ENCODE data around the gene DAGLB.
A peak's percentile ranks its signal among the peaks of the same experiment; 100 is the strongest.
"Not testable (repeated sequence)": the region's sequence is repeated elsewhere in the genome, so short reads cannot be mapped to it uniquely, and the experiment has no call there.

DAGLB gene

GRCh38 chr7:6460990-6461584 lies 13.3 kb upstream of the DAGLB start:
- no peak for DNase-seq

- no peak for DNase-seq
Measured at GRCh38 chr7:6460303-6460702, 12.5 kb upstream of the DAGLB start.

GRCh38 chr7:6458676-6459075 lies 10.9 kb upstream of the DAGLB start:
- DNase-seq: not testable (repeated sequence)

DNA sequence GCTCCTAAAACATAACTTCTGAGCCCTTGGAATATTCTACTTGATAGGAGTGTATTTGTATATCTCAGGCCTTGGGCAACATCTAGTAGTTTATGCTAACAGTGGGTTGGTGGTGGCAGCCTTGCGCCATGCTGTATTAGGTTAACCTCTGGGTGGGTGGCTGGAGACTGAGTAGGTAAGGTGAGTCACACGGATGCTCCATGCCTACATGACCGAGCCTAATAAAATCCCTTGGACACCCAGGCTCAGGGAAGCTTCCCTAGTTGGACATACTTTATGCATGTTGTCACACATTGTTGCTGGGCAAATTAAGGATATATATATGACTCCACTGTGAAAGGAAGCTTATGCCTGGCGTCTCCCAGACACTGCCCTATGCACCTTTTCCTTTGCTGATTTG lies 6.0 kb upstream of the DAGLB start:
- DNase-seq: no peak

DNA sequence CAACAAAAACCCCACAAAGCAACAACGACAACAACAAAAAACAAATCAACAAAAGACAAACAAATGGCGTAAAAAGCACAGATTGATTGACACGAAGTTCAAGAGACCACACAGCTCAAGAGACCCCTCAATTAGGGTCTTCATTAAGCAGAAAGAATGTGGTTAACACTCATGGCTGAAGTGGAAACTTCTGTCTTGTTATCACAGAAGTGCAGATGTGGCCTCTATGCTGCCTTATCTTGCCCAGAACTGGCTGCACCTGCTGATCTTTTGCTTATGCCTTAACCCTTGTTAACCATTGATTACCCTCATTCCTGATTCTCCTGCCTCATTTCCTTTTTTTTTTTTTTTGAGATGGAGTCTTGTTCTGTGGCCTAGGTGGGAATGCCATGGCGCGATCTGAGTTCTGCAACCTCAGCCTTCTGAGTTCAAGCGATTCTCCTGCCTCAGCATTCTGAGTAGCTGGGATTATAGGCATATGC lies 3.5 kb upstream of the DAGLB start:
- DNase-seq: no peak

DNA sequence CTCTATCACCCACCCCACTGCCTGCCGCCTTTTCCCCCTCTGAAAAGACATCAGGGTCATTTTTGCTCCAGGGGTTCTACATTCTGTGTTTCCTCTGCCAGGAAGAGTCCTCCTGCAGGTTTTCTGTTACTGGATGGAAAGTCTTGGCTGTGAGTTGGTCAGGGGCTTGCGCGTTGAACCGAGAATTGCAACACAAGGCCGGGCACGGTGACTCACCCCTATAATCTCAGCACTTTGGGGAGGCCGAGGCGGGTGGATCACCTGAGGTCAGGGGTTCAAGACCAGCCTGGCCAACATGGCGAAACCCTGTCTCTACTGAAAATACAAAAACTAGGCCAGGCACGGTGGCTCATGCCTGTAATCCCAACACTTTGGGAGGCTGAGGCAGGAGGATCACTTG lies 2.8 kb upstream of the DAGLB start:
- DNase-seq: not testable (repeated sequence)

- DNase-seq: not testable (repeated sequence)
Measured at GRCh38 chr7:6449884-6450283, 2.1 kb upstream of the DAGLB start.

DNA sequence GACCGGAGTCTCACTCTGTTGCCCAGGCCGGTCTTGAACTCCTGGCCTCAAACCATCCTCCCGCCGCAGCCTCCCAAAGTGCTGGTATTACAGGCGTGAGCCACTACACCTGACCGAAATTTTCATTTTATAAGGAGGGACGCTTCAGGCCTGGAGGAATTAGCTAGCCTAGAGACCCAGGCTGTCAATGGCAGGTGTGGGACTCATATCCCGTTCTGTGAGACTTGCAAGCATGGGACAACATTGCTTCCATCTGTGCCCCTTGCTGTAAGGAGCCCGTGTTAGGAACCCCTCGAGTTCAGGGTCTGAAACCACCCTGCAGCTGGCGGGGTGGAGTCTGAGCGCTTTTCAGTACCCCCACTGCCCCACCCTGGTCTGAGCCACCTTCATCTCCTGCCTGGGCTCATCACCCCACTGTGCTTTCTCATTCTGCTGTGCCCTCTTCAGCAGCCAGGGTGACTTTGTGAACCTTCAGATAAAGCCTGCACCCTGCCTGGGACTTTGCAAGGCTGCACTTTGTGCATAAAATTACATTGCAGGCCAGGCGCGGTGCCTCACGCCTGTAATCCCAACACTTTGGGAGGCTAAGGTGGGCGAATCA lies 1.3 kb upstream of the DAGLB start:
- no peak for DNase-seq

DNA sequence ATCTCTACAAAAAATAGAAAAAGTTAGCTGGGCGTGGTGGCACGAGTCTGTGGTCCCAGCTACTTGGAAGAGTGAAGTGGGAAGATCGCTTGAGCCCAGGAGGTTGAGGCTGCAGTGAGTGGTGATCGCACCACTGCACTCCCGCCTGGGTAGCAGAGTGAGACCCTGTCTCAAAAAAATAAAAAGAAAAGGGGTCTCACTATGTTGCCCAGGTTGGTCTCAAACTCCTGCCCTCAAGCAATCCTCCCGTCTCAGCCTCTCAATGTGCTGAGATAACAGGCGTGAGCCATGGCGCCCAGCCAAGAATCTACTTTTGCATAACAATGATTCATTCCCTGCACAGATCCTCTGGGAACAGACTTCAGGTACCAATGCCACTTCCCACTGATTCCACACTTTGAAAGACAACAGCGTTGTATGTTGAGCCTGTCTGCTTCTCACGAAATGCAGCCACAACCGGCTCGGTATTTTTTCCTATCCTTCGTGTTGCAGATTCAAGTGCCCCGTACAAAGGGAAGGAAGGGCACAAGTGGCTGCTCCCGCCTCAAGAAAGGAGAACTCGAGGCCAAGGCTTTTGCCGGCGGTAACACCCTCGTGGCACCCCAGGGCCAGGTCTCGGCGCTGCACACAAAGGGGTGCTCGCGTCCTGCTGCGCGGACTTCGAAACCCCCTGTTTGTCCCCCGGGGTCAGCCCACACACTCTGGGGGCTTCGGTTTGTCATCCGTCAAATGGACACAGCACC lies 745 bp downstream of the DAGLB start:
- peak; percentile 60 for DNase-seq

DNA sequence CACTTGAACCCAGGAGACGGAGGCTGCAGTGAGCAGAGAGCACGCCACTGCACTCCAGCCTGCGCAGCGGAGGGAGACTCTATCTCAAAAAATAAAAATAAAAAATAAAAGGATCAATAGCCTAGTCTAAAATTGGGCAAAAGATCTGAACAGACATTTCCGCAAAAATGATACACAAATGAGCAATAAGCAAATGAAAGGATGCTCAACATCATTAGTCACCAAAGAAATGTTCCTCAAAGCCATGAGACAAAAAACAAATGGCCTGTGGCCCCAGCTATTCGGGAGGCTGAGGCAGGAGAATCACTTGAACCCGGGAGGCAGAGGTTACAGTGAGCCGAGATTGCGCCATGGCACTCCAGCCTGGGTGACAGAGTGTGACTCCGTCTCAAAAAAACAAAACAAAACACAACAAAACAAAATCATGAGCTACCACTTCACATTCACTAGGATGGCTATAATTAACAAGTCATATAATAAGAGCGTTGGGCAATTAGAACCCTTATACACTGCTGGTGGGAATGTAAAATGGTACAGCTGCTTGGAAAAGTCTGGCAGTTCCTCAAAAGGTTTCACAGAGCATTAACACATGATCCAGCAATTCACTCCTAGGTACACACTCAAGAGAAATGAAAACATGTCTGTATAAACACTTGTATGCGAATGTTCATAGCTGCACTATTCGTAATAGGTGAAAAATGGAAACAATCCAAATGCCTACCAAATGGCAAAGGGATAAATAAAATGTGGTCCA lies 3.1 kb downstream of the DAGLB start:
- DNase-seq: no peak

DNA sequence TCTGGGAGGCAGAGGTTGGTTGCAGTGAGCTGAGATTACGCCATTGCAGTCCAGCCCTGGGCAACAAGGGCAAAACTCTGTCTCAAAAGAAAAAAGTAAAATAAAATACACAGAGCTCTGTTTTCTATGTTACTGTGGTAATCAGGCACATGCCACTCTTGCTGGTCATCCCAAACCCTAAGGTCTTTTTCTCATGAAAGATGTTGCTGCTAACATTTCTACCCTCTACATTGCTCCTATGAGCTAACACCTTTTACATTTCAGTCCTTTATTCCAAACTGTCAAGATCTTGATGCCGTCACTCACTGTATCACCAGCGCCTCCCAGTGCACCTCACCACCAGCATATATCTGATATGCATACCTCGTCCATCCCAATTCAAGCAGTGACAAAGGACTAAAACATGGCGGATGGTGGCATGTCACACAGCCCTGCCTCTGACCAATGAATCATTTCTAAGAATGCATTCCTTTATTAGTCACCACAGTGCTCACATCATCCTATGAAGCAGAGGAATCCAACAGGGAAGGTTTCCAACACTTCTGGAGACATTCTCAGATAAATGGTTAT lies 4.3 kb downstream of the DAGLB start:
- no peak for DNase-seq

DNA sequence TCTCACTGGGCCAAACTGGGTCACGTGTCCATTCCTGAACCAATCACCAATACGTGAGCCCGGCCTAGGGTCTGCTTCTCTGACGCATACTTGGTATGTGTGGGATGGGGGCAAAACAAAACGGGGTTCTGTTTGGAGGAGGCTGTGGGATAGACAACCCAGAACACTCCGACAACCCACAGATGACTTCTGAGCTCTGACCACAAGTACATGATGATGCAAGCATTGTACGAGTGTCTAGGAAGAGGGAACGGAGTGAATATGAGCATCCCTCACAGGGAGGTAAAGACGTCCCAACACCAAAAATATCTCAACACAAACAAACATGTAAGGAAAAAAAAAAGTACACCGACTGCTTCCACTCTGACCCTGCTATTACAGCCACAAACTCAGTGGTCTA lies 5.6 kb downstream of the DAGLB start:
- DNase-seq: no peak

- DNase-seq: no peak
Measured at GRCh38 chr7:6440381-6440780, 7.4 kb downstream of the DAGLB start.

- no peak for DNase-seq
Measured at GRCh38 chr7:6438427-6438826, 9.3 kb downstream of the DAGLB start.

- DNase-seq: no peak
Measured at GRCh38 chr7:6437251-6437650, 10.5 kb downstream of the DAGLB start.

- peak; percentile 73 for DNase-seq
Measured at GRCh38 chr7:6436385-6436685, 11.4 kb downstream of the DAGLB start.

DNA sequence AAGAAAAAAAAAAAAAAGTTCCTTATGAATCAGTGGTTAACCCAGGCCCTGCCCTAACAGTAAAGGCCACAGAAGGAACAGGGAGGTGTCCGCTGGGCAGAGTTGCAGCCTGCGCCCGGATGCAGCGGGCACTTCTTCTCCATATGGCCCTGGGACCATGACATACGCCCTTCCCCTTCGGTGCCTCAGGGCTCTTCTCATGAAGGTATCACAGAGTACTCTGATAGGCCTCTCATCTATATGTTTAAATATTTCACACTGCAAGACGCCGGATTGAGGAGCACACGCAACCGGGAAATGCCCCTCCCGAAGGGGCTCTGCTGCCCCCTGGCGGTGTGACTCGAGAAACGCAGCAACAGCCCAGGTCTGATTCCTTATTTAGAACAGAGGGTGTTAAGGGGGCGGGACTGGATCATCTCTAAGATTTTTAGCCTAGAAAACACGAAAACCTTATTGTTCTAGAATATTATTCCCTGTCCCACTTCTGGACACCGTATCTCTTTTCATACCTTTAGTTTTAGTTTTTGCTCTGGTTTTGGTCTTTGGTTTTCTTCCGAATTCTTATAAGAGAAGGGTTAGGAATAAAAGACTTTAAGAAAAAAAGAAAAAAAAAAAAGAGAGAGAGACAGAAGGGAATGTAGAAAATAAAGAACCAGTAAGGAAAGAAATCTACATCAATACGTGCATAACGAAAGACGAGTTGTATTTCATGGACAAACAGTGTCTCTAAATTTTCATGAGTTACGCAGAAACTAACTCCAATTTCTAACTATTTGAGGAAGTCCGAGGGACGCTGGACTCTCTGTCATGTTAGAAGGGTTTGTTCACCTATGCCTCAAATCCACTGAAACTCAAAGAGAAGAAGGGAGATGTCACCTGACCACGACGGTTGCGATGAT lies 12.0 kb downstream of the DAGLB start:
- DNase-seq: peak; percentile 71

- DNase-seq: no peak
Measured at GRCh38 chr7:6433784-6434615, 13.8 kb downstream of the DAGLB start.

DNA sequence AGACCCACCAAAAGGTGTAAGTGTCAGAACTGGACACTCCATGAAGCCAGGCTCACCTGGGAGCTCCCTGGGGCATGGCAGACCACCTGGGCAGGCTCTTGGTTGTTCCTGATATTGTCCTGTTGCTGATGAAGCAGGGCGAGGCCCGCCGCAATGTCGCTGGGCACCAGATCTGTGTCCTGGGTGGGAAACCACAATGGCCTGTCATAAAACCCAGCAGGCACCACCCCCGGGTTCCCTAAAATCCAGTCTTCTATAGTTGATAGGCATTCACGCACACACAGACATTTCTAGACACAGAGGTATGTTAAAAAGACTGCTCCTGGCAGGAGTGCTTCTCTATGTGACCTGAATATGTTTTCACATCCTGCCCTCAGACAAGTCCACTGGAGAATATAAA lies 15.0 kb downstream of the DAGLB start:
- DNase-seq: no peak

GRCh38 chr7:6430974-6431373 lies 16.8 kb downstream of the DAGLB start:
- no peak for DNase-seq

- no peak for DNase-seq
Measured at GRCh38 chr7:6430271-6430940, 17.3 kb downstream of the DAGLB start.
